Smooth muscle cell (in vitro differentiated cells): Measurements from ENCODE around the gene INHA. TPM values are rescaled to one million over a fixed set of nuclear protein-coding genes. Genes with fewer than 3 reads are reported as not detected.
A peak's percentile ranks its signal among the peaks of the same experiment; 100 is the strongest.

Experiments
- DNase-seq: peaks from one replicate; lab custom pipeline; 2025; ENCODE audit not compliant: unreplicated experiment; lab: John Stamatoyannopoulos, UW
- H2AFZ ChIP-seq: fragments of 200-600 bp; sonication (generic); 2 replicates; pipeline ENCODE4 v1.6.0; 2016; ENCODE audit warnings: antibody characterized with exemption, low read depth, mild to moderate bottlenecking
- H3F3A ChIP-seq: fragments of 200-600 bp; sonication (generic); 2 replicates; pipeline ENCODE4 v1.6.0; 2017; ENCODE audit warnings: antibody characterized with exemption, low read depth
- H3K27ac ChIP-seq: fragments of 200-600 bp; sonication (generic); 2 replicates; pipeline ENCODE4 v1.5.1; 2016; ENCODE audit warnings: low read depth, mild to moderate bottlenecking
- H3K27me3 ChIP-seq: fragments of 200-600 bp; sonication (generic); 2 replicates; pipeline ENCODE4 v1.6.1; 2016; ENCODE audit warnings: low read depth, mild to moderate bottlenecking
- H3K36me3 ChIP-seq: fragments of 200-600 bp; sonication (generic); 2 replicates; pipeline ENCODE4 v1.5.1; 2016; ENCODE audit warnings: low read depth
- H3K4me1 ChIP-seq: fragments of 200-600 bp; sonication (generic); 2 replicates; pipeline ENCODE4 v1.5.1; 2016; ENCODE audit warnings: low read depth
- H3K4me2 ChIP-seq: fragments of 200-600 bp; sonication (generic); 2 replicates; pipeline ENCODE4 v1.6.0; 2016; ENCODE audit warnings: mild to moderate bottlenecking
- H3K4me3 ChIP-seq: fragments of 200-600 bp; sonication (generic); 2 replicates; pipeline ENCODE4 v1.5.1; 2016; ENCODE audit warnings: mild to moderate bottlenecking
- H3K79me2 ChIP-seq: fragments of 200-600 bp; sonication (generic); 2 replicates; pipeline ENCODE4 v1.6.0; 2016; ENCODE audit warnings: low read depth, mild to moderate bottlenecking
- H3K9ac ChIP-seq: fragments of 200-600 bp; sonication (generic); 2 replicates; pipeline ENCODE4 v1.6.0; 2016; ENCODE audit warnings: low read depth
- H3K9me3 ChIP-seq: fragments of 200-600 bp; sonication (generic); replicated peaks from 2 replicates; pipeline ENCODE4 v1.5.1; 2016; ENCODE audit warnings: low read depth
- H4K20me1 ChIP-seq: fragments of 200-600 bp; sonication (generic); 2 replicates; pipeline ENCODE4 v1.6.0; 2016; ENCODE audit warnings: low read depth
- CTCF ChIP-seq: fragments of 200-600 bp; sonication (generic); IDR thresholded peaks from 2 replicates; pipeline ENCODE4 v1.5.1; 2017; ENCODE audit warnings: borderline replicate concordance, mild to moderate bottlenecking, antibody characterized with exemption; ENCODE audit not compliant: insufficient read depth, poor library complexity, severe bottlenecking
- WGBS: methylation state at CpG from one replicate; pipeline ENCODE4 v1.1.7; 2016; ENCODE audit warnings: low lambda C conversion rate; 5-methylcytosine and 5-hydroxymethylcytosine counted together
- polyA plus RNA-seq: library from polyadenylated mRNA; unstranded; fragments of >200 nt; fragmentation: Nextera tagmentation; extraction: Ambion mirVana; gene quantifications from 2 replicates; pipeline ENCODE4 v1.2.1, GENCODE V29; 2016
- total RNA-seq: library from RNA; depleted of rRNA; stranded (reverse); fragments of >200 nt; gene quantifications from 2 replicates; pipeline ENCODE4 v1.2.3, GENCODE V29; 2014

INHA gene
- total and polyA plus RNA-seq, 2 experiments from 2014 or later, result 4.0 to 4.3 TPM

GRCh38 chr2:219567791-219568361, 4.2 kb upstream of the INHA start:
- no peak overlapping the region for H3K4me2 ChIP-seq
- no peaks in the 10 kb centered on the region for H3K9me3 ChIP-seq
- H3K4me3 ChIP-seq, result no peak overlapping the region
- no peak overlapping the region for H3K9ac ChIP-seq
- H3F3A ChIP-seq, result no peaks in the 10 kb centered on the region
- no peaks in the 10 kb centered on the region for H3K27me3 ChIP-seq
- no peak for DNase-seq
- peaks cover 12% of the 10 kb centered on the region for H3K79me2 ChIP-seq
- H3K27ac ChIP-seq, result no peak overlapping the region
- H3K36me3 ChIP-seq, result no peaks in the 10 kb centered on the region
- peaks cover 9% of the 10 kb centered on the region for H4K20me1 ChIP-seq
- 93% methylated on average over 35 of the region's 35 CpGs for WGBS
- TF ChIP-seq CTCF, result no peak
- H3K4me1 ChIP-seq, result peaks cover 14% of the 10 kb centered on the region
- H2AFZ ChIP-seq, result no peak overlapping the region

- H3K79me2 ChIP-seq, result peaks cover 12% of the 10 kb centered on the region
- no peak overlapping the region for H3K9ac ChIP-seq
- DNase-seq, result no peak
- H3K9me3 ChIP-seq, result no peaks in the 10 kb centered on the region
- H3K27me3 ChIP-seq, result no peaks in the 10 kb centered on the region
- WGBS, result 66% methylated on average over 6 of the region's 6 CpGs
- peaks cover 9% of the 10 kb centered on the region for H4K20me1 ChIP-seq
- H3F3A ChIP-seq, result no peaks in the 10 kb centered on the region
- H3K4me3 ChIP-seq, result no peak overlapping the region
- no peak overlapping the region for H3K27ac ChIP-seq
- no peaks in the 10 kb centered on the region for H3K36me3 ChIP-seq
- H2AFZ ChIP-seq, result no peak overlapping the region
- TF ChIP-seq CTCF, result no peak
- H3K4me2 ChIP-seq, result peak overlapping the region; percentile 95
- peaks cover 14% of the 10 kb centered on the region for H3K4me1 ChIP-seq
These were observed 3.1 kb upstream of the INHA start for GRCh38 chr2:219569041-219569440.

GRCh38 chr2:219569635-219570034, 2.5 kb upstream of the INHA start:
- WGBS, result 73% methylated on average over 6 of the region's 6 CpGs
- no peaks in the 10 kb centered on the region for H3K36me3 ChIP-seq
- H3K9me3 ChIP-seq, result no peaks in the 10 kb centered on the region
- peak overlapping the region; percentile 75 for H3K4me3 ChIP-seq
- H3K27me3 ChIP-seq, result no peaks in the 10 kb centered on the region
- DNase-seq, result no peak
- H3F3A ChIP-seq, result no peaks in the 10 kb centered on the region
- no peak overlapping the region for H3K9ac ChIP-seq
- TF ChIP-seq CTCF, result no peak
- peak overlapping the region; percentile 95 for H3K4me2 ChIP-seq
- H3K79me2 ChIP-seq, result peaks cover 12% of the 10 kb centered on the region
- H3K27ac ChIP-seq, result no peak overlapping the region
- H2AFZ ChIP-seq, result no peak overlapping the region
- peaks cover 9% of the 10 kb centered on the region for H4K20me1 ChIP-seq
- H3K4me1 ChIP-seq, result peaks cover 14% of the 10 kb centered on the region
